H1 (cell line): Measurements from ENCODE around the gene CELSR1. TPM values are rescaled to one million over a fixed set of nuclear protein-coding genes. Genes with fewer than 3 reads are reported as not detected.

Source experiments
- CEBPB ChIP-seq: IDR thresholded peaks from 2 replicates; pipeline ENCODE4 v1.6.1; 2012; ENCODE audit warnings: low read depth, low read length
- JUN ChIP-seq: IDR thresholded peaks from 2 replicates; pipeline ENCODE4 v1.6.1; 2011; ENCODE audit warnings: low read depth, mild to moderate bottlenecking, improper control_type of control experiment, low read length
- POU5F1 ChIP-seq: IDR thresholded peaks from 2 replicates; pipeline ENCODE4 v1.6.1; 2011; ENCODE audit warnings: low read depth, mild to moderate bottlenecking, low read length, moderate library complexity
- RAD21 ChIP-seq, 2 experiments: IDR thresholded peaks in 1 of 2; conservative IDR thresholded peaks in 1 of 2; 2 replicates each; pipeline ENCODE4 v1.6.1; 2011; ENCODE audit warnings: low read depth in 2 of 2, low read length in 2 of 2, improper control_type of control experiment in 1 of 2, inconsistent platforms in 1 of 2, mild to moderate bottlenecking in 1 of 2, moderate library complexity in 1 of 2
- RFX5 ChIP-seq: IDR thresholded peaks from 2 replicates; pipeline ENCODE4 v1.6.1; 2011; ENCODE audit warnings: low read depth, low read length, improper control_type of control experiment, borderline replicate concordance
- polyA plus RNA-seq, 7 experiments: library from polyadenylated mRNA; depleted of rRNA in 3 of 7; stranded (reverse) in 5 of 7; unstranded in 2 of 7; fragments of >200 nt in 5 of 7; fragments of 200-250 nt in 2 of 7; gene quantifications; 1 replicate in 5 of 7; 2 replicates in 1 of 7; 4 replicates in 1 of 7; pipeline versions ENCODE4 v1.2.1 to v1.2.3, GENCODE V29; 2011 to 2013; ENCODE audit warnings: missing spikeins in 2 of 7, mixed read lengths in 2 of 7
- total RNA-seq: library from RNA; stranded (reverse); fragmentation: NEBNext Ultra II Directional; extraction: Animal tissue kit (Norgen Biotek cat#: 25700); gene quantifications from 2 replicates; pipeline ENCODE4 v1.2.1, GENCODE V29; 2021
- TF ChIP-seq, protein P1 (sequence below): IDR thresholded peaks from 2 replicates; pipeline ENCODE4 v1.6.1; 2012; ENCODE audit warnings: inconsistent platforms

CELSR1 gene
- total and polyA plus RNA-seq, 2 of the 8 experiments (the other 6 are each of a cell fraction or from before 2014, with no cell fraction given): 9.0 to 12.4 TPM

DNA sequence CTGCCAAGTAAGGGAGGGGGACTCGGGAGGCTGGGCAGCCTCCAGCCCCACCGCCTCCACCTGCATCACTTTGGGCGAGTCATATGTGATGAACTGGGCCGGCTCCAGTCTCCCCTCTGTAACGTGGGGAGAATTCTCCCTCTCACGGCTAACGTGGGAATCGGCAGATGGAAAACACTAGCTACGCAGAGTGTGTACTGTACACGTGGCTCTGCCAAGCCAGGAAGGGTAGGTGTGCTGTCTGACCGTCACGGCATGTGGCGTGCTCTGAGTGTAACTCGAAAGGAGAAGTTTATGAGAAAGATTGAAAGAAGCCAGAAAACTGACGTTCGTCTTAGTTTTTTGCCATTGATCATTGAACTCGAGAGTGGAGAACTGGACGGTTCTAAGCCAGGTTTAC is 188.2 kb downstream of the CELSR1 start (continued):
- no peak for TF ChIP-seq RAD21 (IDR thresholded peaks at IDR 0.05 in 1 of 2, conservative IDR thresholded peaks at IDR 0.05 in 1 of 2; ENCODE audit: low read depth in 2 of 2, low read length in 2 of 2)
- TF ChIP-seq, protein P1, sequence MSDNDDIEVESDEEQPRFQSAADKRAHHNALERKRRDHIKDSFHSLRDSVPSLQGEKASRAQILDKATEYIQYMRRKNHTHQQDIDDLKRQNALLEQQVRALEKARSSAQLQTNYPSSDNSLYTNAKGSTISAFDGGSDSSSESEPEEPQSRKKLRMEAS: no peak
- no peak for TF ChIP-seq POU5F1
- TF ChIP-seq JUN: no peak
- TF ChIP-seq CEBPB: no peak
- TF ChIP-seq RFX5: no peak
